Stromal cell of bone marrow (primary cell): Measurements from ENCODE around the gene TVP23A.
A peak's percentile ranks its signal among the peaks of the same experiment; 100 is the strongest.

Experiments used
- DNase-seq: peaks from one replicate; pipeline ENCODE4 v3.0.0-alpha.2; 2012; ENCODE audit warnings: low read depth

The TVP23A gene

DNA sequence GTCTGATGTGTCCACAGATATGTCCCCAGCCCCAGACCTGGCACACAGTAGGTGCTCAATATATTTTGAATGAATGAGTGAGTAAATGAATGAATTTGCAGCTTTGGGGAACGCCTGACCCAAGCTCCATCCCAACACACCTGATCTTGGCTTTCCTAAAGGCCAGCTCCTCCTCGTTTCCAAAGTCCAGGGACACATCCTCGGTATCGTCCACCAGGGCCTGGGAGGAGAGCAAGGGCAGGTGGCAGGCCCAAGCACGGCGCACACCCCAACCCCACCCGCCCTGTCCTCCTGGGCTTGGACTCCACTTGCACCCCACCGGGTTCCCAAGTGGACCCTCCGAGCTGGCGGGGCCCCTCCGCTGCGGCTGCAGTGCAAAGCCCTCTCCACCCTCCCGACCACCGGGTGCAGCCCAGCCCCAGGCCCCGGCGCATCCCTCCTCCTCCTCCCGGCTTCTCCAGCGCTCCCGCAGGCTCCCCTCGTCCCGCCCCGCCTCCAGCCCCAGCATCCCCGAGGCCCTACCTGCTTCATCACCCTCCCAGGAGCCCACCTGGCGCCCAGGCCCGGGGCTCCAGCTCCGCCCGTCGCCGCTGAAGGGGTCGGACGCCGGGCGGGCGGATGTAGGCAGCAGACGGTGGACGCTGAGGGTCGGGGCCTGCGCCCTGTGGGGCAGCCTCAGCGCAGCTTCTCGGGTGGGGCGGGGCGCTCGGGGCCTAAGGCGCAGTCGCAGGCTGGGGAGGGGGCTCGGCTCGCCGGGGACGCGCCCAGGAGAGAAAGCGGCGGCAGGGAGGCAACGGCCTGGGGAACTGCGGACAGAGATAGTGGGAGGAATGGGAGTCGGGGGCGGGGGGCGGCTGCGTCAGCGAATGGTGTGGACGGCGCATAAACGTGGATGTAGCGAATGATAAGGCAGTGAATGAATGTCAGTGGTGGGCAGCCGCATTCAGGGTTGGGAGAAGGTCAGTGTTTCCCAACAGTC, at the start of gene TVP23A:
Gene TVP23A (minus strand): TSS at position 832 of the 979 bp plus-strand sequence. CDS start 301 bp downstream, at position 531.
- no peak for DNase-seq

DNA sequence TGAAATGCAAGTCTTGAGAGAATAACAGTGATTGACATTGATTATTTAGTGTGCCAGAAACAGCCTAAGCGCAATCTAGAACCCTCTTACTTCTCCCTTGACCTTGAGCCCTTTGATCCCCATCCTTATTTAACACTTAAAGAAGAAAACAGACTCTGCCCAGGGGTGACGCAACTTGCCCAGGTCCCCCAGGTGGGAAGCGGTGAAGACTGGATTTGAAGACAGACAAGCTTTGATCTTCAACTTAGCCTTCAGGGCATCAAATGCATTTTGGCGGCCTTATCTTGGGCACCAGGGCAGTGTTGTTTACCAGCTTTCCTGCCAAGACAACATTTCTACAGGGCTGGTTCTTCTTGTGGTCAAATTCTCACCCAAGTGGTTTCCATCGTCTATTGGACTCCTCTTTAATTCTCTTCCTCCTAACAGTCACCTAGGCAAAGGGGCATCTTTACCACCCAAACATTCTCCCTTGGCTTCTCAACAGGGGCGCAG, 49.6 kb upstream of the TVP23A start:
- DNase-seq: no peak

DNA sequence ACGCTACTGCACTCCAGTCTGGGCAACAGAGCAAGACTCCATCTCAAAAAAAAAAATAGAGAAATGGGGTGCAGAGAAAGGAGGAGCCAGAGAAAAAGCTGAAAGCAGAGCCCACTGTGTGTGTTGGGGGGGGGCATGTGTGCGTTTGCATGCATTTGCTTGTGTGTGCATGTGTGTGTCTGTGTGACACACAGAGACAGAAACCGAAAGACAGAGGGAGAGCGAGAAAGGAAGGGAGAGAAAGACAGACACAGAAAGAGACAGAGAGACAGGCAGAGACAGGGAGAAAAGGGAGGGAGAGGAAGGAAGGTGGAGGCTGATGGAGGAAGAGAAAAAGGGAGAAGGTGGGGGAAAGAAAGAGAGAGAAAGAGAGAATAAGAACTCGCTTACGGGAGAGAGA, 48.6 kb upstream of the TVP23A start:
- no peak for DNase-seq

DNA sequence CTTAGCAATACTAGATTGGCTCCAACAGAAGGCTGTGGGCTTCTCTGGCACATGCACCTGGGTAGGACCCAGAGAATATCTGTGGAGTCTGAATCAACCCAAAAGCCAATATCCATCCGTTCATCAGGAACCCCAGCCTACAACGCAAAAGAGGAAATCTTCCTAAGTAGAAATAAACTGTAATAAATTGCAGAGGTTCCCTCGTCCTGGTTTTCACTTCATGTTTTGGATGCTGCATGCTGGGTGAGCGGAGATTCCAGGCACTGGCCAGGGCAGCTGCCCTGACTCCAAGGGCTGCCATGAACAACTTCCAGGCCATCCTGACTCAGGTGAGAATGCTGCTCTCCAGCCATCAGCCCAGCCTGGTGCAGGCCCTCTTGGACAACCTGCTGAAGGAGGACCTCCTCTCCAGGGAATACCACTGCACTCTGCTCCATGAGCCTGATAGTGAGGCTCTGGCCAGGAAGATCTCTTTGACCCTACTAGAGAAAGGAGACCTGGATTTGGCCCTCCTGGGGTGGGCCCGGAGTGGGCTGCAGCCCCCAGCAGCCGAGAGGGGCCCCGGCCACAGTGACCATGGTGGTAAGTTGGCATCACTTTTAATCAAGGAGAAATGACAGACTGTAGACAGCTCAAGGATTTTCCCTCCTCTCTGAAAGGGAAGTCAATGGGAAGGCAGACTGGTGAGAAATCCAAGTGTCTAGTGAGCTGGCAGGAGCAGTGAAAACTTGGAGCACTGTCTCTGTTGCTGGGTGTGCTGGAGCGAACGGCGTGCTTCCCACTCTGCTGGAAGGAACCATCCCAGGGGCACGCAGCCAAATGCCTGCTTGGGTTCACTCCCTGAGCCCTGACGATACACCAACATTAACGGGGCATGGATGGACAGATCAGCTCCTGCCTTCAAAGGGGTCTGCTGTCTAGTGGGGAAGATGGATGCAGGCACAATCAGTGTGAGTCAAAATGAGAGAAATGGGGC, 47.7 kb upstream of the TVP23A start:
- DNase-seq: no peak

DNA sequence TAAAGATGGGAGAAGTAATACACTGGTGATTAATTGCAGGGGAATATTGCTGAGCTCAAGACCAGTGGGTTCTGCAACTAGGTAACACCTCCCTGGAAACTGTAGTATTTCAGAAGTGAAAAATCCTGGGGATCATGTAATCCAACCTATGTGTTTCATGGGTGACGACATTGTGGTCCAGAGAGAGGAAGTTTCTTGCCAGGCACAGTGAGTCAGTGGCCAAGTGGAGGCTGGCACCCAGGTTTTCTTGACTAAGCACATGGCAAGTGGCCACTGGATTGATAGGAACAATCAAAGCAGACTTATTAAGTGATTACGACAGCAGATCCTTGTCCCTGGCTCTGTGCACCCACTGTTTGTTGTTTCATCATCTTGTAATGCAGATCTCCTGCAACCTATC, 43.8 kb upstream of the TVP23A start:
- DNase-seq: peak; percentile 91

DNA sequence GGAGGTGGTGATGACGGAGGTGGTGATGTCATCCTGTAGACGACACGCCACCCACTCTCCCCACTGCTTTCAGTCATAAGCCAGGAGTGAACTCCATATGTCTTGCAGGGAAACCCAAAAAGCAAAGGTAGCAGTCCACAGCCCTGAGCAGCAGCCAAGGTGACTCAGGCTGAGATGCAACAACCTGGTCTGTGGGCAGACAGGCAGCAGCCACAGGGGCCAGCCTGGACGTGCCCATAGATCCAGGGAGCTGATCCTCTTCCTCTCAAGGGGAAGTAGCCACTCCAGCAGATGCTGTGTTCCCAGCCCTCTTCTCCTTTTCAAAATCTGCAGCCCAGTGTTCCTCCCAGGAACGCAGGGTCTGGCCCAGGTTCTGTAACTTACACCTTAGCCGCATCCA, 41.1 kb upstream of the TVP23A start:
- no peak for DNase-seq

DNA sequence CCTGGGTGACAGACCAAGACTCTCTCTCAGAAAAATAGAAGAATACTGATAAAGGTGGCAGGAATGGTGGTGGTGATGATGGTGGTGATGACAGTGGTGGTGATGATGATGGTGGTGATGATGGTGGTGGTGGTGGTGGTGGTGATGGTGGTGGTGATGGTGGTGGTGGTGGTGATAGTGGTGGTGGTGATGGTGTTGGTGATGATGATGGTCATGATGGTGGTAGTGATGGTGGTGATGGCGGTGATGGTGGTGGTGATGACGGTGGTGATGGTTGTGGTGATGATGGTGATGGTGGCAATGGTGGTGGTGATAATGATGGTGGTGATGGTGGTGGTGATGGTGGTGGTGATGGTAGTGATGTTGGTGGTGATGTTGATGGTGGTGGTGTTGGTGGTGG, 40.4 kb upstream of the TVP23A start:
- no peak for DNase-seq

DNA sequence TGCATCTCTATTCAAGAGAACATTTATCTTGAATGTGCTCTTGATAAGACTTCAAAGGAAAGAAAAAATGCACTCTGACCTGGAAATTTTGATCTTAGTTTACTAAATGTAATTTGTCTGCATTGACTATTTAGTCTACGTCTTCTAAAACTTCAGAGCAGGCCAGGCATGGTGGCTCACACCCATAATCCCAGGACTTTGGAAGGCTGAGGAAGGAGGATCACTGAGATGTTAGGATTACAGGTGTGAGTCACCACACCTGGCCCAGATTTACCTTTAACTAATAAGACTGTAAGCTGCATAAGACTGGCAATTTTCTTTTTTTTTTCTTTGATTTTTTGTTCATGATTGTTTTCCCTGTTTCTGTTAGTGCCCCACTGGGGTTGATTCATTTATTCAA, 39.6 kb upstream of the TVP23A start:
- no peak for DNase-seq

DNA sequence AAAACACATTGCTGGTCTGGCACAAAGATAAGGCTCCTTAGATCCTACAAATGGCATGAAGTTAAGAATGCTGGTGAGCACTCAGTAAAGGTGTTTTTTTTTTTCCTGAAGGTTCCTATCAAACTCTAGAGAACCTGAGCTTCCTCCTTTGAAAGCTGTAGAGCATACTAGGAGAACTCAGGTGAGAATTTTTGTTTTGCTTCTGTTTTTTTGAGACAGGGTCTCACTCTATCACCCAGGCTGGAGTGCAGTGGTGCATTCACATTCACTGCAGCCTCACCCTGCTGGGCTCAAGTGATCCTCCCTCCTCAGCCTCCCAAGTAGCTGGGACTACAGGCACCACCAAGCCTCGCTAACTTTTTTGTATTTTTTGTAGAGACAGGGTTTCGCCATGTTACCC, 37.4 kb upstream of the TVP23A start:
- no peak for DNase-seq

DNA sequence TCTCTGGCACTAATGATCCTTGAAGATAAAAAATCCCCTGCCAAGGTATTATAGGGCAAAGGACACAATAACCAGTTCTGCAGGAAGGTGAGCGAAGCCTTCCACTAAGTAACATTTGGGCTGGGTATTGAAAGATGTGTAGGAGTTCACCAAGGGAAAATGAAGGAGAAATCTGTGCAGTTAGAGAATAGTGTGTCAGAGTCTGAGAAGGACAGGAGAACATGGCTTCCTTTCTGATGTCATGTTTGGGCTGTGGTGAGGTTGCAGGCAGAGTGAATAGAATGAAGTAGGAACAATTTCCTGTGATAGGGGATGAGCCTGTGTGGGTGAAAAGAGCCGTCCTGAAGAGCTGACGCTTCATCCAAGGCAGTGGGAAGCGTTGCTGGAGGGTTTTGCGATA, 34.4 kb upstream of the TVP23A start:
- DNase-seq: no peak

DNA sequence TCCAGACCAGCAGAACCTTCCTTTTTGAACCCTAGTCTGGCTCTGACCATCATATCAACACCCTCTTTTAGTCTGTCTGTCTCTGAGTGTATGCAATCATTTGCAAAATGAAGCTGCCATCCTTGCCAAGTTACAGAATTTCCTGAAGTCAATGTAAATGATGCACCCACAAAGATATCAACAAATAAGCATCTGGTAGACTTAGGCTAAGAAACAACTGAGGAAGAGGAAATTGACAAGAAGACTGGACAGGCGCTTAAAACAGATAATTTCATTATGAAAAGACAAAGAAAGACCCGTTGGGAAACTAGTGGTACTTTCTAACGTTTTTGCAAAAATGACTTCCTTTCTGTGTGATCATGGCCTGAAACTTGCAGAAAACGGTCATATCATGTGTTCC, 33.7 kb upstream of the TVP23A start:
- no peak for DNase-seq

DNA sequence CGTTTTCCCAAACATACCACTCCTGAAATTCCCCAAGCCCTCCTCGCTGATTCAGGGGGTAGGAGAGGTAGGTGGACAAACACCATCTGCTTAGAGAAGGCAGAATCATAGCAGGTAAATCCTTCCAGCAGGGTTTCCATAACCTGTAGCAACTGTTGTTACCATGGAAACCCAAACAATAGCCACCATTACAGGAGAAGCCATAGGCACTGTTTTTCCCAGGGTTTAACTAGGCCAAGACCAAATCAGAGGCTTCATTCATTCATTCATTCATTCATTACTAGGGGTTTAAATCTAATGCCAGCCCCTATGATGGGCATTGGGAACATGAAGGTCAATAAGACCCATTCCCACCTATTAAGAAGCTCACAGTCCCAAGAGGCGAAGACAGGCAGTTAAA, 32.9 kb upstream of the TVP23A start:
- DNase-seq: no peak

DNA sequence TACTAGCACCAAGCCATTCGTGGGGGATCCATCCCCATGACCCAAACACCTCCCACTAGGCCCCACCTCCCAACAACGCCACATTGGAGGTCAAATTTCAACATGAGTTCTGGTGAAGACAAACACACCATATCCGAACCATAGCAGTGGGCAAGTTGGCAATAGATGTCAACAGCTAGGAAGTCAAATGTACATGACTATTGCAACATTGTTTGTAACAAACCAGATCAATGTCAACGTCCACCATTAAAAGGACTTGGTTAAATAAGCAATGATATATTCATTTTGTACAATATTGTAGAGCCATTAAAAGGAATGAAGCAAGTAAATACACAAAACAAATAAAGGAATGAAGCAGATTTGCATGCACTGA, 31.9 kb upstream of the TVP23A start:
- DNase-seq: no peak

DNA sequence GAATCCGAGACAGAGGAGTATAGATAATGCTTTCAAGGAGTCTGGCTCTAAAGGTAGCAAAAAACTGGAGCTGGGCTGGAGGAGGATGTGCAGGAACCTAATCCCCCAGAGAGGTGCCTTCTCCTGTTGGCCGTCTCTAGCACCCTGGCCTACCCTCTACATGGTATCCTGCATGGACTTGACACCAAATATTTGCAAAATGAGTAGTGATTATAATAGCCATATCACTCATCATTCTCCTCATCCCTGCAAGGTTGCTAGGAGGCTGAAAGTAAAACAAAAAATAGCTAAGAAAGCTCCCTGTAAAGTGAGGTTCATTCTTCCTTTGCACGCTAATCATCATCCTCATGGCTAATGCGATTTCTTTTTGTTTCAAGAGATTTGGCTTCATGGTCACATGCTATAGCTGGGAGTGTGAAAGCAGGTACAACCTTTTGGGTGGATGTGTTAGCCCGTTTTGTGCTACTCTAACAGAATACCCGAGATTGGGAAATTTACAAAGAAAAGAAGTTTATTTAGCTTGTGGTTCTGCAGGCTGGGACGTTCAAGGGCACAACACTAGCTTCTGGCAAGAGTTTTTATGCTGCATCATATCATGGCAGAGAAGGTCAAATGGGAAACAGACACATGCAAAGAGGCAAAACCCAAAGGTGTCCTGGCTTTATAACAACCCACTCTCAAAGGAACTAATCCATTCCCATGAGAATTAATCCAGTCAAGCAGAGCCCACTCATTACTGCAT, 31.3 kb upstream of the TVP23A start:
- DNase-seq: no peak

DNA sequence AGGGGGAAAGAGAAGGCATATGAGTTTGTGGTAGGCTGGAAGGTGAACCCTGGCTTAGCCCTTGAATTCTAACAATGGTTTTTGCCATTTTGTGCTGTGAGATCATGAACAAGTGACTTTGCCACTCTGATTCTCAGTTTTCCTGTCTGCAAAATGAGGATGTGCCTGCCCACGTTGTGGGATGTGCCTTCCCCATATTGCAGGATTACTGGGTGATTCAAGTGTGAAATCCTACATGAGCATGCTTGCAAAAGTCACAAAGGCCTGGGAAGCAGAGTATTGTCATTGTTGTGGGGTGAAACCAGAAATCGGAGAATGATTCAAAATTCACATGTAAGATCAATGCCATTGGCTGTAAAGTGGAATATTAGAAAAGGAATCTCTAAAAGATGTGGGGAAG, 28.6 kb upstream of the TVP23A start:
- no peak for DNase-seq

DNA sequence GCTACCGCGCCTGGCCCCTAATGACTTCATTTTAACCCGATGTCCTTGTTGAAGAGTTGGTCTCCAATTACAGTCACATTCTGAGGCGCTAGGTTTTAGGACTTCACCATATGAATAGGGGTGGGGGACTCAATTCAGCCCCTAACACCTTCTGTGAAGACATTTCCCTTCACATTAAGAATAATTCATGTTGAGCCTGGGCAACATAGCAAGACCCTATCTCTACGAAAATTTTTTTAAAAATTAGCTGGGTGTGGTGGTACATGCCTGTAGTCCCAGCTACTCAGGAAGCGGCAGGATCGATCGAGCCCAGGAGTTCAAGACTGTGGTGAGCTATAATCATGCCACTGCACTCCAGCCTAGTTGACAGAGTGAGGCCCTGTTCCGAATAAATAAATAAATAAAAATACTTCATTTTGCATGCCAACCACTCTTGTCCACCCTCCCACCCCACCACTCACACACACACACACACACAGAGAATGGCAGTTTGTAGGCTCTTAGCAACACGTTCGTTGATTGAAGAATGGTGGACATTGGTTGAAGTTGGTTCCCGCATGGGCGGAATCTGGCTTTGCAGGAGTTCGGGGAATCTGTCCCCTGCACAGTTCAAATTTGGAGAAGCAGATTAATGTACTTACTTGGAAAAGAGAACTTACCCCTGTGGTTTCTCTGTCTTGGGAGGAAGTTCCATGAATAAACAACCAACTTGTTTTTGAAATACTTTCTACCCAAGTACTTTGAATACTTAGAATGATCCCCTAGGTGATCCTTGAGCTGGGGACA, 27.8 kb upstream of the TVP23A start:
- no peak for DNase-seq

DNA sequence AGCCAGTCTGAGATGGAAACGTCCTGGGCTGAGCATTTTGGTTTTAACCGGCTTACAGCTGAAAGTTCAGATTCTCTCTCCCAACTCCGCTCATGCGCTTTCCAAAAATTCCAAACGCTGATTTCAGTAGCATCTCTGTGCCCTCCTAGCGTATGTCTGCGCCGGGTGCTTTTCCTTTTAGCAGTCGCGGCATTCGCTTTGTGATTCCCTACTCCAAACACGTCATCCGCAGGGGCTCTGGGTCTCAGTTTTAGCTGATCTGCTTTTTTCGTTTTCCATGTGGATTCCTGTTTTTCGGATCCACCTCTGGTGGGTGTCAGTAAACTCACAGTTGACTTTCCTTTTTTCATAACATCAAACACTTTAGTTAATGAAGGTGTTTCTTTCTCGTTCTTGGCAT, 22.1 kb upstream of the TVP23A start:
- DNase-seq: no peak

DNA sequence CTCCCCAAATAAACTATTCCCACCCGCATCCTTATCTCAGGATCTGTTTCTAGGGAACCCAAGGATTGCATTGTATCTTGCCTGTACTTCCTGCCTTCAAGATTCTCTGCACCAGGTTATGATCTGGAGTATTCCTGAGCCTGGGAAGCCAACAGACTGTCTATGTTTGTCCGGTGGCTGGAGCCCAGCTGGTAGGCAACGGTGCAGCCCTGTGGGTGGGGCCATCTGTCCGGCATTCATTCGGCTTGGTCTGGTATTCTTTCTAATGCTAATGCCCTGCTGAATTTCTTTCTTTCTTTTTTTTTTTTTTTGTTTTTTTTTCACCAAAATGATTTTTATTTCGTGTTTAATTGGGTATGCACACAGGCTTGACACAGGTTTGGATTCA, 20.7 kb upstream of the TVP23A start:
- DNase-seq: no peak

DNA sequence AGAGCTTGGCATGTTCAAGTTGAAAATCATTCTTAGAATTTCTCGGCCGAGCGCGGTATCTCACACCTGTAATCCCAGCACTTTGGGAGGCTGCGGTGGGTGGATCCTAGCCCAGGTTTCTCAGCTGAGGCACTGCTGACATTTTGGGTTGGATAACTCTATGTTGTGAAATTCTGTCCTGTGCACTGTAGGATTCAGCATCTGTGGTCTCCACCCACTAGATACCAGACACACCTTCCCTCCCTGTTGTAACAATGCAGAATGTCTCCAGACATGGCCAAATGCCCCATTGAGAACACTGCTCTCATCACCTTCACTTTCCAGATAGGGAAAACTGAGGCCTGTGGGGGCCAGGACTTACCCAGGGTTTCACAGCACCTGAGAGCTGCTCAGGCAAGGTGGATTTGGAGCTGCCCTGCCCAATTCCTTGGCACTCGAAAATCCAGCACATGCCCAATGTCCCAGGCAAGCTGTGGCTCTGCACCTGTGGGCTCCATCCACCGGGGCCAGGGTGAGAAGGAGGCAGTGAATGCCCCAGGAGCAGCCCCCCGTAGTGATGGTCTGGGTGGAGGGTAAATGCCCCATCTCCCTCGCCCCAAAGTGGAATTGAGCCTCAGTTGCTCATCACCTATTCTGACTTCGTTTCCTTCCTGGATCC, 20.2 kb upstream of the TVP23A start:
- no peak for DNase-seq

DNA sequence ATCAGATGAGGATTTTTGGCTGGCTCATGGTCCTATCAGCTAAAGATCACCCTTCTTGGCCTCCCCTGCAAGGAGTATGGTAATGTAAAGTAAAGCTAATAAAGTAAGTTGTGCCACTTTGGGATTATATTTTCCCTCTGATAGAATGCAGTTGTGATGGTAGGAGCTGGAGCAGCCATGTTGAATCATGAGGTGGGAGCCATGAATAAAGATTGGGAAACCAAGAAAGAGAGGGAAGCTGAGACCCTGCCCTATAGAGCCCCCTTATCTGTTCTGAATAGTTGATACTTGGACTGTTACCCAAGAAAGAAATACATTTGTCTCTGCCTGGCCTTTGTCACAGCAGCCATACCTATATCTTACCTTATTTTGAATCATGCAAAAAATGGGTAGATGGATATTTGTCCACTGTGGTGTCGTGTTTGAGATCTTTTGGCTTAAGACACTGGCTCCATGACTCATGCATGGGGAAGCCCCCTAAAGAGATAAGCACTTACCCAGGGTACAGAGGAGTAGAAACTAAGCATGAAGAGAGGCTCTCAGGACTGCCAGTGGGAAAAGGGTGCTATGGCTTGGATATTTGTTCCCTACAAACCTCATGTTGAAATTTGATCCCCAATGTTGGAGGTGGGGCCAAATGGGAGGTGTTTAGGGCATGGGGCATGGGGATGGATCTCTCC, 17.7 kb upstream of the TVP23A start:
- DNase-seq: no peak
